ENCODE results near the gene UBE2D2.

The UBE2D2 gene

GRCh38 chr5:139660105-139660922, 99.2 kb downstream of the UBE2D2 start:
- no peak for DNase-seq (ENCODE audit: low read depth, low spot score)

- no peak for DNase-seq (ENCODE audit: low read depth, low spot score)
These were observed 100.0 kb downstream of the UBE2D2 start for GRCh38 chr5:139660923-139661814.

- DNase-seq (ENCODE audit: low read depth, low spot score): no peak
These were observed 101.5 kb downstream of the UBE2D2 start for GRCh38 chr5:139662617-139663016.

- DNase-seq (ENCODE audit: low read depth, low spot score): no peak
These were observed 102.3 kb downstream of the UBE2D2 start for GRCh38 chr5:139663207-139664085.

DNA sequence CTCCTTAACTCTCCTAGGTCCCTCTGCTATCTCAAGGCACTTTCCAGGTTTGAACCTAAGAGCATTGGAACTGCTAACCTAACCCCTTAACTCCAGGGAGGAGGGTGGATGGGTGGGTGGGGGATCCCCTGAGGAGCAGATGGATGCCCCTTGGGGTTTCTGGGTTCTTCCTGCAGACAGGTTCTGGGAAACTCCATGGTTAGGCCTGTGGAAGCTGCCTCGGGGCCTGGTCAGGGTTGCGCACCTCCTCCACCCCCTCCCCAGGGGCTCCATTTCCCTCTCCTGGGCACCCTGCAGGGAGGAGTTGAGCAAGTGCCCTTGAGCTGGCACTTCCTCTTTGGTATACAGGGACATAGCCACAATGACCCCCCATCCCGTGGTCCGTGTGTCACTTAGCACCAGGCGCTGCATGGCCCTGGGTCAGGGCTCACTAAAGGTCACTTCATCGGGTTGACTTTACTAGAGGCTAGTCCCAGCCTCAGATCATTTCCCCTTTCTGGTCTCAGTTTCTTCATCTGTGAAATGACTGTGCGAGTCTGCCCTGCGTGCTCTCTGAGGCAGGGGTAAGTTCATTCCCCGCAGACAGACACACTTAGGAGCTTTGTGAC, 103.1 kb downstream of the UBE2D2 start:
- no peak for DNase-seq (ENCODE audit: low read depth, low spot score)

GRCh38 chr5:139664727-139665351, 103.7 kb downstream of the UBE2D2 start:
- DNase-seq (ENCODE audit: low read depth, low spot score): no peak

DNA sequence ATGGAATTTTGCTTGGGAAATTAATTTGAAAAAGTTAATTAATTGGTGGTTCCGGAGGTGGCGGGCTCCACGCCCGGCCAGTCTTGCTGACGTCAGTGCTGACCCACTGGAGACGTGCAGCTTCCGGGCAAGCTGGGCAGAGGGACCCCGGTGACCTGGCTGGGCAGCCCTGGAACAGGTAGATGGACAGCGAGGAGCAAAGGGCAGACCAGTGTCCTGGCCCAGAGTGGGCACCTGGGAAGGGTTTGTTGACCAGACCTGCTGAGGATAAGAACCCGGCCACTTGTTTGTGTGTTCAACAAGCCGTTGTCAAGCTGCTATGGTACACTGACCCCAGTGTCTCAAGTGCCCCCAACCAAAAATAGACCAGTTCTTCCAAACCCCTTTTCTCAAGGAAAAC, 104.5 kb downstream of the UBE2D2 start:
- DNase-seq (ENCODE audit: low read depth, low spot score): no peak

DNA sequence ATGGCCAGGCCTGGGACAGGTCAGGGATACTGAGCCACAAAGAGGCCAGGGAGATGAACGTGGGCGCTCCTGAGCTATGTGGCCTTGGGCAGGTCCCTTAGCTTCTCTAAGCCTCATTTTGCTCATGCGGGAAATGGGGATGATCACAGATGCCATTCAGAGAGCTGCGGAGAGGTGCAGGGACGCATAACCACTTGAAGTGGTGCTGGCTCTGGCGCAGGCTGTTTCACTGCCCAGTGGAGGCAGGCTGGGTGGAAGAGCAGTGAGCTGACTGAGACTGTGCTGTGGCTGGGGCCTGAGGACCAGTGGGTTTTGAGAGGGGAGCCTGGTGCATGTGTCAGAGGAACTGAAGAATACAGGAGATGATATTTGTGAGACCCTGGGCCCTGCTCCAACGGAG, 105.4 kb downstream of the UBE2D2 start:
- DNase-seq (ENCODE audit: low read depth, low spot score): no peak

DNA sequence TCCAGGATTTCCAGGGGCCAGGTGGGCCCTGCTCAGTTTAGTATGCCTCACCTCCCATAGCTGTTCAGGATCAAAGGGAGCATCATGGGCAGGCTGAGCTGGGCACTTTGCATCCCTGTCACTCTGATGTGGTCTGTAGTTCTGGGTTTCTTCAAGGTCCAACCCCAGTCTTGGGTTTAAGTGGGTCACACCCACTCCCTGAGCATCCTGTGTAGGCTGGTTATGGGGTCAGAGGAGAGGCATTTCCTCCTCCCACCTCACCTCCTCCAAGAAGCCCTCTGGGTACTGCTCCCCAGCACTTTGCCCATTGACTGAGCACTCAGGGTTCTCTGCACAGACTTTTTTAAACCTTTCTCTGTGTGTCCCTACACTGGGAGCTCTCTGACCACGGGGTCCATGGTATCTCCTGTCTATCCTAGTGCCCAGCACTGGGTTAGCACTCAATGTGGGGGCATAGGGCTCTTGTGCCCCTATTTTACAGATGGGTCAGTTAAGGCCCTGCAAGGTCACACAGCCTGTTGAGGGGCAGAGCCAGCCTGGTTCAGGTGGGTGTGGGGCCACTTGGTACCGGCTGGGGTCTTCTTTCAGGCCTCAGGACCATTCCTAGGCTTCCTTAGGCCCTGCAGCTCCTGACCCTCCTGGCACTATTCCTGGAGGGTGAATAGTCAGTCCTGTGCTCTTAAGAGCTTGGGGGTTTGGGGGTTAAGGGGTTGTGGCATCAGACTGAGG, 106.0 kb downstream of the UBE2D2 start:
- DNase-seq (ENCODE audit: low read depth, low spot score): no peak

- DNase-seq (ENCODE audit: low read depth, low spot score): no peak
These were observed 106.6 kb downstream of the UBE2D2 start for GRCh38 chr5:139667730-139668063.

DNA sequence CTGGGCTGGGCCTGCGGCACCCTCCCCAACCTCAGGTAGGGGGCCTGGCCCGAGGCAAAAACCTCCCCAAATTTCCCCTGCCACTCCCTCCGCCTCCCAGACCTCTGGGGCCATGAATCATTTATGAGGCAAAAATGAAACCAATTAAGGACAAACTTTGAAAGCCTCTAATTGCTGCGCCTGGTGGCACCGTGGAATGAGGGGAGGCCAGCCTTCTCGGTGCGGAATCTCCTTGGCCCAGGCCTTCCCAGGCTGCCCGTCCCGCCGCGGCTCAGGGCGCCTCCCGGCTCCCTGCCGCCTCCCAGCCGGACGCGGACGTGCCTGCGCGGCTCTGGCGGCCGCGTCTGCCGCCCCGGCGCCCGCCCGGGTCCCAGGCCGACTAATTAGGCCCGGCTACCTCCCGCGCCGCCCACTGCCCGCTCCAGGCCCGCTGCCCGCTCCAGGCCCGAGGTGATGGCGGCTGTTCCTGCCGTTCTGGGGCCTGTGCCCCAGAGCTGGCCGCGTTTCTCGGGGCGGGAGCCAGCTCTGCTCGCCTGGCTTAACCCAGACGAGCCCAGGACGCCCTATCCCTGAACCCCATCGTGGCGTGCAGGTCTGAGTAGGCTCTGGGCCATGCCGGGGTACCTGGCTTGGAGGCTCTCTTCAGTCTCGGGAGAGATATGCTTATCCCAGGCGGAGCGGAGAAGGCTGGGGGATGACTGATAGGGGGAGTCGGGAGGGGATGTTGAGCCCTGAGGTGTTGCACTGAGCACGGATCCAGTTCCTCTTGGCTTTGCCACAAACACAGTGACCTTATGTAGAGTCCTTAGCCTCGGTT, 107.1 kb downstream of the UBE2D2 start:
- no peak for DNase-seq (ENCODE audit: low read depth, low spot score)

DNA sequence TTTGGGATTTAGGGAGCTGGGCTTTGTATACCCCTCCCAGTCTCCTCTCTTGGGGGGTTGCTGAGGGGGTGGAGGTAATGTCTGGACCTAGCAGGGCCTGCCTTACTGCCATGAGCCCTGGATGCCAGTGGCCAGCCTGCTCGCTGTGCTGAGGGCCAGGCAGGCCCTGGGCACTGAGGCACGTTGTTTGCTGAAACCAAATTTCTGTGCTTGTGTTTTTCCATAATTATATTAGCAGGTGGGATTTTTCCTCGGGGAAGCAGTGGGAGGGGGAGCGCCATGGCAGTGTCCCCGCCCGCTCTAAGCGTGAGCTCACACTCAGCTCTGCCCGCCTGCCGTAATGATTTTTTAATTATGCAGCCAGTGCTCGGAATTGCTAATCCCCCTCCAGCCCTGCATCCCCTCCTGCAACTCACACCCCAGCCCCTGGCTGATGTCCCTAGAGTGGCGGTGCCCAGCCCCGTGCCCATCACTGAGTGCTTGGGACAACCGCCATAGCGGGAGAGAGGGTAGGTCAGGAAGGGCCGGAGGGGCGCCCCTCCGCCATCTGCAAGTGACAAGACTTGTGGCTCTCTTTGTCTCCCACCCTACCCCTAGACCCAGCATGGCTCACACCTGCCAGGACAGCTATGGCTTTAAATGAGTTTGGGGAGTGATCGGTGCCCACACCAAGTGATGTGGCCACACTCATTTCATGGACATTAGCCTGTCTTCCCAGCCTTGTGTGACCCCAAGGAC, 108.0 kb downstream of the UBE2D2 start:
- no peak for DNase-seq (ENCODE audit: low read depth, low spot score)

GRCh38 chr5:139669662-139670368, 108.7 kb downstream of the UBE2D2 start:
- no peak for DNase-seq (ENCODE audit: low read depth, low spot score)

DNA sequence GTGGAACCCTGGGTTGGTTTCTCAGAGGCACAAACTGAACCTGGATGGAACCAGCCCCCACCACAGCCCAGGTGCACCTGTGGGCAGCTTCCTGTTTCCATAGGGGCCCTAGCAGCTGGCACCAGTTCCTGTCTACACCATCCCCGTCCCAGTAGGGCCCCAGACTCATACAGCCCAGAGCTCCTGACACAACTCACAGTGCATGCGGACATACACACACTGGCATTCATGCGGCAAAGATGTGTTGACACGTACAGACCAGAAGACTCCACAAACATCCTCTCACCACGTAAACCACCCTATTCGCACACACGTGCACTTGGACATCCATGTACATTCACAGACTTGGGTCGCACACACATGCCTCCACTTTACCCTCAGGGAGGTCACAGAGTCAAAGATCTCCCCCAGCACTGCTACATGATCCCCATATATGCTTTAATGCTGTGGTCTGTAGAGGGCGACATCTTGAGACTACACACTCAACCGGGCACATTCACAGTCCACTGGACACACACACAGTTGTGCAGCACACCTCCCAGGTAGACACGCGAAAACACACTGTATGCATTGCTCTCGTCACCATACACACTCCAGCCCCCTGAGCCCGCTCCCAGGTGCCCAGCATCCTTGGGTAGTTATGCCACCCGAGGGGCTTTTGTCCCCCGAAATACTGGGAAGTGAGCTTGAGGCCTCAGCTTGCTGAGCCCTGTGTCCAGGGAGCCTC, 109.4 kb downstream of the UBE2D2 start:
- no peak for DNase-seq (ENCODE audit: low read depth, low spot score)

DNA sequence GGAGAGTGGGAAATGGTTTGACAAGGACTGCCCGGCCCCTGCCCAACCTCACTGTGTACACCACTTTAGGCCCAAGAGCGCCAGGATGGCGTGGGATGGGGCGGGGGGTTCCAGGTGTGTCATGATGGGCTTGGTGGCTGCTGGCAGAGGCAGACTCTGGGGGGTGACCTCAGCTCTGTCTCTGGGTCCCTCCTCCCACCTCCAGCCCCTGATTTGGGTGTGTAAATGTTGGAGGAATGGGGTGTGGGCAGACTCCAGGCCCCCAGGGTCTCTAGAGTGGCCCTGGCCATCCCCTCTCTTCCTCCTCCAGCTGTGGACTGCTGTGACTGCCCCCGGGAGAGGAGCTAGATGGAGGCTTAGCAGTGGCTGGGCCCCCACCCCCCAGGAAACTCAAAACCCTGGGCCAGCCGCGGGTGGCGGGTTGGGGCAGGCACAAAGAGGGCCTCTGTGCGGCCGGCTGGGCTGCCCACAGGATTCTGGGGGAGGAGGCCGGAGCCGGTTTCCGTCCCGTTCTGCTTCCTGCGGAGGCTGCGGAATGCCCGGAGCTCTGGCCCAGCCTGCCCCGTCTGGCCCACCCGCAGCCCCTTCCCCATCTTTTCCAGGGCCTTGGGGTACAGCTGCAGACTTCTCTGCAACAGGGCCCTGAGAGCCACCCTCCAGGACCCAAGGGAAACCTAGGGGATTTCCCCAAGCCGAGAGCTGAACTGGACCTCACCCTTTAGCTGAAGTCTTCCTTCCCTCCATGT, 110.1 kb downstream of the UBE2D2 start:
- no peak for DNase-seq (ENCODE audit: low read depth, low spot score)

GRCh38 chr5:139675213-139675612, 114.1 kb downstream of the UBE2D2 start:
- DNase-seq (ENCODE audit: low read depth, low spot score): no peak

DNA sequence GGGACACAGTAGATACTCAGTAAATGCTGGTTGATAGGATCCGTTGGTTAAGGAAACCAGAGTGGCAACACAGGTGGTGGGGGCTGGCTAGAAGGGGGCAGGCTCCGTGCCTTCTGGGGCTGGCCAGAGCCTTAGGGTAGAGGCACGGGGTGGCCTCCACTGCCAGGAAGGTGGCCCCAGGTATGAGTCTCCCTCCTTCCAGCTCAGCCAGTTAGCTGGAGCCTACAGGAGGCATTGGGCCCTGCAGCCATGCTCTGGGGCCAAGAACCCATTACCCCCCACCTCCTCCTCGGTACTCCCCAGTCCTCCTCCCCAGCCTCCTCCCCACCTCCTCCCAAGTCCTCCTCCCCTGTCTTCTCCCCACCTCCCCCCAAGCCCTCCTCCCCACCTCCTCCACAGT, 114.7 kb downstream of the UBE2D2 start:
- no peak for DNase-seq (ENCODE audit: low read depth, low spot score)

Data from activated CD4-positive, CD25-positive, alpha-beta regulatory T cell treated with anti-CD3 and anti-CD28 coated beads, Interleukin-2, amount 50 U/mL, for 16 hours (primary cell).